HG02610 (cell line): Measurements from ENCODE around the gene ACTR3C.
"Not testable (repeated sequence)": the region's sequence is repeated elsewhere in the genome, so short reads cannot be mapped to it uniquely, and the experiment has no call there.

Experiments used
- ATAC-seq: cut with Tn5 transposase; IDR thresholded peaks from one replicate; pipeline ENCODE4 v1.9.1; 2021; ENCODE audit warnings: mild to moderate bottlenecking, moderate library complexity; ENCODE audit not compliant: unreplicated experiment

Gene ACTR3C

DNA sequence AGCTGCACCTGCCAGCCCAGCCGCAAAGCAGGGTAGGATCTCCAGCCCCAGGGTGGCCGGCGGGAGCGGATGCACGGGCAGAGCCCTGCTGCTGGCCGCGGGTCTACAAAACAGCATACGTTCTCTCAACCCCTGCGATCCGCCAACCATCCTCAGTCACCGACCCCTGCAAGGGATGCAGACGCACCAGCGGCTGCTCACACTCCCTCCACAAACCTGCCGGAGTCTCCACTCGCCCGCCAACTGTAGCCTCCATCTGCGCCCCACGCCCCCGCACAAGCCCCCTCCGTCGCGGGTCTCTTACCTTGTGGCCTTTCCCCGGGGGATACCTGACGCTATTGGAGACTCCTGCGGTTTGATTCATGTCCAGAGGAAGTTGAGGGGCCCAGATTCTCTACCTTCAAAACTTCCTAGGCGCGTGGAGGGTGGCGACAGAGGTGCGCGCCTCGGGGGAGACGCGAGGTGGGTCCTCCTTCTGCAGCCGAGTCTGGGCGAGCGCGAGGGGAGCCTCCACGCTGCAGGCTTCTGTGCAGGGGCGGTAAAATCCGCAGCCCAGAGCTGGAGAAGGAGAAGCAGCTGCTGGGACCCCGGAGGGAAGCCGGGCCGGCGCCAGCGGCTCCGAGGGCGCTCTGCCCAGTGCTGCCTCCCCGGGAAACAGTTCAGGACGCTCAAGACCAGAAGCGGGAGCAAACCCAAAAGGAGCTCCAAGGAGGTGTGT lies 103.2 kb downstream of the ACTR3C start:
- ATAC-seq, result not testable (repeated sequence)

- ATAC-seq, result not testable (repeated sequence)
Observed at GRCh38 chr7:150206848-150207247, 116.5 kb downstream of the ACTR3C start.

DNA sequence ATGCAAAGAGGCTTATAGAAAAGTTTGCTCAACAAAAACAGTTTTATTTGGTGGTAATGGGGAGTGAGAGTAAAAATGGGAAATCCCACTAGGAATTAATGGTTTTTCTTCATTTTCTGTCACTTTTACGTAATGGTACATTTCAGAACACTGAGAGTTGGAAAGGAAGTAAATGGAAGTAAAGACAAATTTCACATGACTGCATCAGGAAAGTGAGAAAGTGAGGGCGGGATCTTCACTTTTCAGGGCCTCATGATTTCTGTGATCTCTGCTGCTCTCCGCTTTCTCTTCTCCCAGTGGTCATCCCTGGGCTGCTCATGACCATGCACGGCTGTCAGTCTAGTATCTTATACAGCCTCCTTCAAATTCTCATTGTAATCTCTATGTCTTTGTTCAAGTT lies 117.5 kb downstream of the ACTR3C start:
- ATAC-seq, result not testable (repeated sequence)

DNA sequence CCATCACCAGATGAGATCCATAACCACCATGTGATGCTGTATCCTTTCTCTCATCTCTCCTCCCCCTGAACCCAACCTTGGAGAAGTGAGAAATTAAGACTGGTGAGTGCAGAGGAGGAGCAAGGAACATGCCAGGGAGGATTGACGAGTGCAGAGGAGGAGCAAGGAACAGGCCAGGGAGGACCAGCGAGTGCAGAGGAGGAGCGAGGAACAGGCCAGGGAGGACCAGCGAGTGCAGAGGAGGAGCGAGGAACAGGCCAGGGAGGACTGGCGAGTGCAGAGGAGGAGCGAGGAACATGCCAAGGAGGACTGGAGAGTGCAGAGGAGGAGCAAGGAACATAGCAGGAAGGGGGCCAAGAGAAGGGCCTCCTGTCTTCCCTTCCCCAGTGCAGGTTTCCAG lies 118.8 kb downstream of the ACTR3C start:
- not testable (repeated sequence) for ATAC-seq

DNA sequence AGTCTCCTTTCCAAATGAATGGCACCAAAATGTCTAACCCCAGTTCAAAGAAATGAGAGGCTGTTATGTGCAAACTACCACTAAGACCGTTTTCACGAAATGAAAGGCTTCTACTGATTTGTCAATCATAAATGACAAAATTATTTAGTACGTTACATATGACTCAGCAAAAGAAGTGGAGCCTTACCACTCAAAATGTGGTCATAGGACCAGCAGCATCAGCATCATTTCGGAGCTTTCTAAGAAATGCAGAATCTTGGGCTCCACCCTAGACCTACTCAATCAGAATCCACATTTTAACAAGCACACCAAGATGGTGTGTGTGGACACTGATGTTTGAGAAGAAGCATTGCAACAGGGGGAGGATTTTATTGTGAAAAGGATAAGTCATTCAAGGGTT lies 120.5 kb downstream of the ACTR3C start:
- ATAC-seq, result not testable (repeated sequence)
